ENCODE data around the gene LCTL. TPM values are rescaled to one million over a fixed set of nuclear protein-coding genes. Genes with fewer than 3 reads are reported as not detected.
"Not testable (repeated sequence)": the region's sequence is repeated elsewhere in the genome, so short reads cannot be mapped to it uniquely, and the experiment has no call there.

The LCTL gene
- total and polyA plus RNA-seq, 10 of the 15 experiments (the other 5 are each of a cell fraction or from before 2014, with no cell fraction given) = 0.07 to 0.76 (median 0.40) TPM; not detected in 5

- 0% methylated on average over 2 of the region's 2 CpGs for WGBS (ENCODE audit: insufficient coverage, insufficient replicate concordance, low lambda C conversion rate, missing lambda C conversion rate)
- BruUV-seq (replicated peaks) = no TSS peak
- TF ChIP-seq SREBF1 (IDR thresholded peaks at IDR 0.05; ENCODE audit: low read length) = no peak
- no peak for TF ChIP-seq ZSCAN29 (IDR thresholded peaks at IDR 0.05)
- no peak for TF ChIP-seq MTA3 (IDR thresholded peaks at IDR 0.05; ENCODE audit: borderline replicate concordance, low read length)
- TF ChIP-seq BRCA1 (IDR thresholded peaks at IDR 0.05; ENCODE audit: low read depth, low read length) = no peak
- TF ChIP-seq NFIC (IDR thresholded peaks at IDR 0.05; ENCODE audit: low read depth, low read length) = no peak
- TF ChIP-seq SPI1 (IDR thresholded peaks at IDR 0.05; ENCODE audit: borderline replicate concordance, insufficient read depth, low read depth, low read length) = no peak
- no peak for TF ChIP-seq TCF7 (IDR thresholded peaks at IDR 0.05; ENCODE audit: borderline replicate concordance)
- no peak for TF ChIP-seq BCLAF1 (IDR thresholded peaks at IDR 0.05)
- ChIA-PET POLR2A (no interaction called here), RAD21 (ENCODE audit: unreplicated experiment) (no interaction called here), SMC1A (ENCODE audit: uncharacterized antibody, unreplicated experiment) (interaction anchor here (0.6 to 1.2 kb wide), 2 partner anchors 14 to 185 kb away, joined by 3 read pairs; no protein-coding TSS in a partner anchor), CTCF (interaction anchor here (1.0 kb wide), 1 partner anchor 91 kb away, joined by 3 read pairs; no protein-coding TSS in a partner anchor)
- ATAC-seq (no peak), DNase-seq (ENCODE audit: low read depth, low spot score) (no peak), FAIRE-seq (no peak)
- in situ Hi-C loops (cut with MboI) (no loop called here), intact Hi-C loops (cut with micrococcal nuclease; ENCODE audit: unreplicated experiment) (no loop called here)
- H3K9me3 ChIP-seq (replicated peaks; ENCODE audit: control insufficient read depth, insufficient read depth, low read length) = no peaks in the 10 kb centered on the region
- H3K36me3 ChIP-seq (ENCODE audit: control insufficient read depth in 2 of 2, insufficient read depth in 2 of 2, low read length in 1 of 2) = no peaks in the 10 kb centered on the region
- peaks cover 0 to 2% of the 10 kb centered on the region in 2 experiments; a peak in 2 of 4 replicates for H3K27me3 ChIP-seq (replicated peaks in 1 of 2; ENCODE audit: control insufficient read depth in 2 of 2, insufficient read depth in 2 of 2, low read length in 1 of 2)
- H2AFZ ChIP-seq (ENCODE audit: control insufficient read depth, low read depth, low read length) = no peak overlapping the region
- no peaks in the 10 kb centered on the region for H4K20me1 ChIP-seq (ENCODE audit: control insufficient read depth, insufficient read depth)
- no peak overlapping the region for H3K4me3 ChIP-seq
- H3K9ac ChIP-seq (ENCODE audit: control insufficient read depth, insufficient read depth, low read length) = no peak overlapping the region
- H3K4me2 ChIP-seq (ENCODE audit: control insufficient read depth, insufficient read depth) = no peak overlapping the region
- no peak overlapping the region for H3K27ac ChIP-seq (ENCODE audit: control insufficient read depth, insufficient read depth)
- H3K4me1 ChIP-seq (ENCODE audit: control insufficient read depth, insufficient read depth, low read length) = no peaks in the 10 kb centered on the region
- H3K79me2 ChIP-seq (ENCODE audit: control insufficient read depth, insufficient read depth, low read length) = no peaks in the 10 kb centered on the region
Observed at GRCh38 chr15:66590435-66590834, 24.6 kb upstream of the LCTL start.

GRCh38 chr15:66589429-66589828 is 23.6 kb upstream of the LCTL start:
- RAD21 ChIA-PET (ENCODE audit: unreplicated experiment); BruUV-seq (replicated peaks); H3K9me3 ChIP-seq (replicated peaks; ENCODE audit: control insufficient read depth, insufficient read depth, low read length); H3K9ac ChIP-seq (ENCODE audit: control insufficient read depth, insufficient read depth, low read length); H3K27ac ChIP-seq (ENCODE audit: control insufficient read depth, insufficient read depth); H3K79me2 ChIP-seq (ENCODE audit: control insufficient read depth, insufficient read depth, low read length); POLR2A ChIA-PET; H3K27me3 ChIP-seq (replicated peaks in 1 of 2; ENCODE audit: control insufficient read depth in 2 of 2, insufficient read depth in 2 of 2, low read length in 1 of 2); FAIRE-seq; intact Hi-C loops (cut with micrococcal nuclease; ENCODE audit: unreplicated experiment); H3K4me2 ChIP-seq (ENCODE audit: control insufficient read depth, insufficient read depth); in situ Hi-C loops (cut with MboI); H3K36me3 ChIP-seq (ENCODE audit: control insufficient read depth in 2 of 2, insufficient read depth in 2 of 2, low read length in 1 of 2); DNase-seq (ENCODE audit: low read depth, low spot score); H3K4me1 ChIP-seq (ENCODE audit: control insufficient read depth, insufficient read depth, low read length); H2AFZ ChIP-seq (ENCODE audit: control insufficient read depth, low read depth, low read length); ATAC-seq; H3K4me3 ChIP-seq; H4K20me1 ChIP-seq (ENCODE audit: control insufficient read depth, insufficient read depth): not testable (repeated sequence)
- ChIA-PET SMC1A (ENCODE audit: uncharacterized antibody, unreplicated experiment) (interaction anchor here (0.6 kb wide), 1 partner anchor 17 kb away, joined by 3 read pairs; no protein-coding TSS in a partner anchor), CTCF (interaction anchor here (1.0 kb wide), 1 partner anchor 262 kb away, joined by 3 read pairs; no protein-coding TSS in a partner anchor)
- 10% methylated on average over 6 of the region's 6 CpGs for WGBS (ENCODE audit: insufficient coverage, insufficient replicate concordance, low lambda C conversion rate, missing lambda C conversion rate)

Measured in GM12878 (cell line).